C4-2B (cell line): Measurements from ENCODE around the gene GDPGP1.
A peak's percentile ranks its signal among the peaks of the same experiment; 100 is the strongest.
"Not testable (repeated sequence)": the region's sequence is repeated elsewhere in the genome, so short reads cannot be mapped to it uniquely, and the experiment has no call there.

Experiments
- H3K27ac ChIP-seq: fragments of 450-650 bp; 2 replicates; pipeline ENCODE4 v1.5.1; 2017
- CTCF ChIP-seq: fragments of 450-650 bp; conservative IDR thresholded peaks from 2 replicates; pipeline ENCODE4 v1.5.1; 2017; ENCODE audit warnings: mild to moderate bottlenecking
- ZFX ChIP-seq: fragments of 450-650 bp; IDR thresholded peaks from 2 replicates; pipeline ENCODE4 v1.6.1; 2017

Gene GDPGP1

GRCh38 chr15:90234096-90234988 is at the start of gene GDPGP1:
TSS of gene GDPGP1 (plus strand) at chr15:90234209. CDS start at chr15:90240909, 6,700 bp downstream.
- TF ChIP-seq ZFX (no peak), CTCF (no peak)
- peak within 1 kb of the TSS; percentile 94 for H3K27ac ChIP-seq

- TF ChIP-seq CTCF (no peak), ZFX (0 out of 2 replicates have a peak, but pooled peaks have one; percentile 36)
- peak overlapping the region; percentile 83 for H3K27ac ChIP-seq
Observed at GRCh38 chr15:90184786-90185704, 49.0 kb upstream of the GDPGP1 start.

GRCh38 chr15:90187257-90187868 is 46.6 kb upstream of the GDPGP1 start:
- no peak overlapping the region for H3K27ac ChIP-seq
- no peak for TF ChIP-seq CTCF
- no peak for TF ChIP-seq ZFX

- not testable (repeated sequence) for H3K27ac ChIP-seq
Observed at GRCh38 chr15:90188065-90188464, 45.9 kb upstream of the GDPGP1 start.

- TF ChIP-seq ZFX: no peak
- no peak for TF ChIP-seq CTCF
- H3K27ac ChIP-seq: no peak overlapping the region
Observed at GRCh38 chr15:90188914-90189748, 44.9 kb upstream of the GDPGP1 start.

- H3K27ac ChIP-seq: no peak overlapping the region
- TF ChIP-seq ZFX (no peak), CTCF (no peak)
Observed at GRCh38 chr15:90189781-90190467, 44.1 kb upstream of the GDPGP1 start.
